ENCODE data around the gene MTR.

MTR gene

DNA sequence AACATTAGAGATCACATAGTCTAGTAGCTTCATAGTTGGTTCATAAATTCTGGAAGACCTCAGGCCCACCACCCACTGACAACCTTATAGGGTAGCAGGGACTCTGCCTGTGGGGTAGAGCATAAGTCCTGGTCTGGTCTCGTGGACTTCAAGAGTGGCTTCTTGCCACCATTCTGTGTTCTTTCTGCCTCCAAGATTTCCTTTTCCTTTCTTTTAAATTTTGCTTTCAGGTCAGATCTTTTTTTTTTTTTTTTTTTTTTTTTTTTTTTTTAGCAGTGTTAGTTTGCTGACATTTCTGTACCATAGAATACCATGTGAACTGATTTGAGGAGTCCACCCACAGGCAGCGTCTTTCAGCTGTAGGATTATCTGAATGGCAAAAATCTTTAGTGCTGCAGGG lies 28.5 kb downstream of the MTR start:
- no peak overlapping the region for H3K4me2 ChIP-seq (ENCODE audit: low read depth, low read length, poor library complexity, severe bottlenecking)
- H3K9me2 ChIP-seq (replicated peaks; ENCODE audit: insufficient read depth, low read length) = no peaks in the 10 kb centered on the region
- no peak overlapping the region for H3K9ac ChIP-seq (ENCODE audit: low read length)
- no peaks in the 10 kb centered on the region; the same call in 1 of the 2 replicates for H3F3A ChIP-seq (ENCODE audit: insufficient read depth)
- peaks cover 3% of the 10 kb centered on the region; the same call in 1 of the 2 replicates for H3K79me2 ChIP-seq (ENCODE audit: insufficient read depth, low read length)
- H4K20me1 ChIP-seq (ENCODE audit: low read depth, low read length) = no peaks in the 10 kb centered on the region
- H3K36me3 ChIP-seq (ENCODE audit: low read length) = peaks cover 40% of the 10 kb centered on the region; the same call in 1 of the 2 replicates
- no peak overlapping the region for H3K4me3 ChIP-seq (ENCODE audit: insufficient read depth, low read length, poor library complexity, severe bottlenecking)
- no peak overlapping the region for H2AFZ ChIP-seq (ENCODE audit: low read depth, low read length, severe bottlenecking)
- no peaks in the 10 kb centered on the region for H3K9me3 ChIP-seq (ENCODE audit: insufficient read depth, low read length)
- TF ChIP-seq, protein P1, sequence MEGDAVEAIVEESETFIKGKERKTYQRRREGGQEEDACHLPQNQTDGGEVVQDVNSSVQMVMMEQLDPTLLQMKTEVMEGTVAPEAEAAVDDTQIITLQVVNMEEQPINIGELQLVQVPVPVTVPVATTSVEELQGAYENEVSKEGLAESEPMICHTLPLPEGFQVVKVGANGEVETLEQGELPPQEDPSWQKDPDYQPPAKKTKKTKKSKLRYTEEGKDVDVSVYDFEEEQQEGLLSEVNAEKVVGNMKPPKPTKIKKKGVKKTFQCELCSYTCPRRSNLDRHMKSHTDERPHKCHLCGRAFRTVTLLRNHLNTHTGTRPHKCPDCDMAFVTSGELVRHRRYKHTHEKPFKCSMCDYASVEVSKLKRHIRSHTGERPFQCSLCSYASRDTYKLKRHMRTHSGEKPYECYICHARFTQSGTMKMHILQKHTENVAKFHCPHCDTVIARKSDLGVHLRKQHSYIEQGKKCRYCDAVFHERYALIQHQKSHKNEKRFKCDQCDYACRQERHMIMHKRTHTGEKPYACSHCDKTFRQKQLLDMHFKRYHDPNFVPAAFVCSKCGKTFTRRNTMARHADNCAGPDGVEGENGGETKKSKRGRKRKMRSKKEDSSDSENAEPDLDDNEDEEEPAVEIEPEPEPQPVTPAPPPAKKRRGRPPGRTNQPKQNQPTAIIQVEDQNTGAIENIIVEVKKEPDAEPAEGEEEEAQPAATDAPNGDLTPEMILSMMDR (IDR thresholded peaks at IDR 0.05; ENCODE audit: insufficient read depth, low read length, poor library complexity, severe bottlenecking) = no peak
- no peak for TF ChIP-seq EZH2phosphoT487 (conservative IDR thresholded peaks at IDR 0.05; ENCODE audit: low read length)
- no peak overlapping the region for H3K27ac ChIP-seq (ENCODE audit: low read depth, low read length)
- no peaks in the 10 kb centered on the region for H3K27me3 ChIP-seq (ENCODE audit: low read length)

DNA sequence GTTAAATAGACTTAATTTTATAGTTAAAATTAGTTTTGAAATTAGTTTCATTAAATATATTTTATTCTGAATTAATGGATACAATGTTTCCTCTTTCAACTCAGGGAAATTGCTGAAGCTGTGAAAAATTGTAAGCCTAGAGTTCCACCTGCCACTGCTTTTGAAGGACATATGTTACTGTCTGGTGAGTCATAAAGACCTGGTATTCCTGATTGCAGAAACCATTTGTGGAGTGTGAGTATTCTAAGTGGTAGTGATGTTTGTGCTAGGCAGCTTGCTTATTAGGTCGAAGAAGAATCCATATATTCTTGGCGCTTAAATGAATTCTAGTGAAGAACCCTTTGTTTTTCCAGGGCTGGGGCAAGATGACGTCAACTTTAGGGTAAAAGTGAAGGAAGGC lies 34.0 kb downstream of the MTR start:
- H3K36me3 ChIP-seq (ENCODE audit: low read length) = peaks cover 34% of the 10 kb centered on the region; the same call in 1 of the 2 replicates
- no peaks in the 10 kb centered on the region for H3K9me3 ChIP-seq (ENCODE audit: insufficient read depth, low read length)
- H3K9ac ChIP-seq (ENCODE audit: low read length) = no peak overlapping the region
- no peaks in the 10 kb centered on the region for H3K9me2 ChIP-seq (replicated peaks; ENCODE audit: insufficient read depth, low read length)
- H3K27me3 ChIP-seq (ENCODE audit: low read length) = no peaks in the 10 kb centered on the region
- no peaks in the 10 kb centered on the region for H4K20me1 ChIP-seq (ENCODE audit: low read depth, low read length)
- H3K27ac ChIP-seq (ENCODE audit: low read depth, low read length) = no peak overlapping the region
- no peak overlapping the region for H3K4me2 ChIP-seq (ENCODE audit: low read depth, low read length, poor library complexity, severe bottlenecking)
- H3K79me2 ChIP-seq (ENCODE audit: insufficient read depth, low read length) = no peaks in the 10 kb centered on the region
- H3K4me3 ChIP-seq (ENCODE audit: insufficient read depth, low read length, poor library complexity, severe bottlenecking) = no peak overlapping the region
- no peaks in the 10 kb centered on the region for H3F3A ChIP-seq (ENCODE audit: insufficient read depth)
- no peak overlapping the region for H2AFZ ChIP-seq (ENCODE audit: low read depth, low read length, severe bottlenecking)
- TF ChIP-seq, protein P1 (IDR thresholded peaks at IDR 0.05; ENCODE audit: insufficient read depth, low read length, poor library complexity, severe bottlenecking) = no peak
- TF ChIP-seq EZH2phosphoT487 (conservative IDR thresholded peaks at IDR 0.05; ENCODE audit: low read length) = no peak

DNA sequence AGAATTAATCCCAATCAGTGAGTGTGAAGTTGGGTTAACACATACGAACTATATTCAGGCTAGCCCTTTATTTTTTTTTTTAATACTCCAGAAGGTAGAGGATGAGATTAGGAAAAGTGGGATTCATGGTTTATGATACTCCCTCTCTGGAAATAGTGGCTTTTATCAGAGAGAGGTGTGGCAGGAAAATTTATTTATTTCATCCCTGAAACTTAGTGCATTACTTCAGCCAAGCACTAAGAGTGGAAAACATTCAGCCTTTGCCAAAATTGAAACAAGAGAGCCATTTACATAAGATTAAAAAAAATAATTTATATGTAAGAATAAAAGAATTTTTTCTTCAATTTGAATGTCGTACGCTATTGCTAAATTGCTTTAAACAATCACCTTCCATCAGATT lies 35.0 kb downstream of the MTR start:
- H3F3A ChIP-seq (ENCODE audit: insufficient read depth) = no peaks in the 10 kb centered on the region
- H3K9me3 ChIP-seq (ENCODE audit: insufficient read depth, low read length) = no peaks in the 10 kb centered on the region
- no peak overlapping the region for H3K27ac ChIP-seq (ENCODE audit: low read depth, low read length)
- H3K27me3 ChIP-seq (ENCODE audit: low read length) = no peaks in the 10 kb centered on the region
- H3K36me3 ChIP-seq (ENCODE audit: low read length) = peaks cover 32% of the 10 kb centered on the region; the same call in 1 of the 2 replicates
- no peak overlapping the region for H2AFZ ChIP-seq (ENCODE audit: low read depth, low read length, severe bottlenecking)
- TF ChIP-seq, protein P1 (IDR thresholded peaks at IDR 0.05; ENCODE audit: insufficient read depth, low read length, poor library complexity, severe bottlenecking) = no peak
- TF ChIP-seq EZH2phosphoT487 (conservative IDR thresholded peaks at IDR 0.05; ENCODE audit: low read length) = no peak
- H4K20me1 ChIP-seq (ENCODE audit: low read depth, low read length) = no peaks in the 10 kb centered on the region
- H3K4me3 ChIP-seq (ENCODE audit: insufficient read depth, low read length, poor library complexity, severe bottlenecking) = no peak overlapping the region
- H3K9me2 ChIP-seq (replicated peaks; ENCODE audit: insufficient read depth, low read length) = no peaks in the 10 kb centered on the region
- H3K9ac ChIP-seq (ENCODE audit: low read length) = no peak overlapping the region
- no peaks in the 10 kb centered on the region for H3K79me2 ChIP-seq (ENCODE audit: insufficient read depth, low read length)
- H3K4me2 ChIP-seq (ENCODE audit: low read depth, low read length, poor library complexity, severe bottlenecking) = no peak overlapping the region

Data from SU-DHL-6 (cell line).